H1 (cell line): ENCODE measurements around the gene KLHL14. TPM values are rescaled to one million over a fixed set of nuclear protein-coding genes. Genes with fewer than 3 reads are reported as not detected.

Source experiments
- CTCF ChIA-PET: fragments of 300-600 bp; sonication (Branson Sonifier 250); formaldehyde crosslinking; loops from one replicate; lab custom pipeline; 2021; ENCODE audit not compliant: partially characterized antibody; lab: Charles Lee
- POLR2A ChIA-PET: fragments of 300-600 bp; sonication (Branson Sonifier 250); formaldehyde crosslinking; loops from one replicate; lab custom pipeline; 2021; ENCODE audit warnings: inconsistent platforms; ENCODE audit not compliant: partially characterized antibody; lab: Charles Lee
- DNase-seq, 2 experiments: peaks; one replicate each; pipeline versions ENCODE4 v3.0.0 to v3.0.0-alpha.2; 2010 to 2022; ENCODE audit warnings: low spot score in 2 of 2, low read depth in 1 of 2, mixed read lengths in 1 of 2
- FAIRE-seq: peaks from 2 replicates; lab custom pipeline; 2011; peaks lifted over from hg19 to GRCh38; lab: Jason Lieb, UNC
- H2AFZ ChIP-seq: 2 replicates; pipeline ENCODE4 v1.8.1; 2012; ENCODE audit warnings: low read length, inconsistent platforms
- H2AK5ac ChIP-seq: 2 replicates; pipeline ENCODE4 v1.6.1; 2013; ENCODE audit warnings: low read depth, low read length
- H2BK120ac ChIP-seq: replicated peaks from 2 replicates; pipeline ENCODE3; 2013; ENCODE audit warnings: low read depth, low read length, inconsistent platforms
- H2BK12ac ChIP-seq: 2 replicates; pipeline ENCODE4 v1.6.1; 2013; ENCODE audit warnings: low read depth, low read length
- H2BK15ac ChIP-seq: 2 replicates; pipeline ENCODE4 v1.6.1; 2013; ENCODE audit warnings: low read length
- H2BK20ac ChIP-seq: 2 replicates; pipeline ENCODE4 v1.6.1; 2013; ENCODE audit warnings: low read length
- H2BK5ac ChIP-seq: 2 replicates; pipeline ENCODE4 v1.6.1; 2013; ENCODE audit warnings: low read depth, low read length
- H3K14ac ChIP-seq: 2 replicates; pipeline ENCODE4 v1.6.1; 2013; ENCODE audit warnings: inconsistent platforms; ENCODE audit not compliant: insufficient read length
- H3K18ac ChIP-seq: 2 replicates; pipeline ENCODE4 v1.6.1; 2013; ENCODE audit warnings: low read length; ENCODE audit errors: extremely low read depth
- H3K23ac ChIP-seq: 2 replicates; pipeline ENCODE4 v1.6.1; 2013; ENCODE audit warnings: inconsistent platforms; ENCODE audit not compliant: insufficient read length
- H3K23me2 ChIP-seq: 2 replicates; pipeline ENCODE4 v1.6.1; 2013; ENCODE audit warnings: low read depth, low read length
- H3K27ac ChIP-seq: 2 replicates; pipeline ENCODE4 v1.6.1; 2011; ENCODE audit warnings: low read depth, low read length, inconsistent platforms
- H3K27me3 ChIP-seq, 4 experiments: replicated peaks in 1 of 4; 1 replicate in 1 of 4; 2 replicates in 3 of 4; pipeline versions ENCODE4 v1.6.1 to v1.8.1; 2011 to 2013; ENCODE audit warnings: low read length in 3 of 4, mild to moderate bottlenecking in 3 of 4, inconsistent platforms in 2 of 4, mixed read lengths in 2 of 4, moderate library complexity in 1 of 4; ENCODE audit not compliant: control insufficient read depth in 3 of 4, insufficient read depth in 3 of 4; ENCODE audit errors: extremely low read depth in 1 of 4
- H3K36me3 ChIP-seq, 4 experiments: 2 replicates each; pipeline versions ENCODE4 v1.6.1 to v1.8.1; 2011 to 2013; ENCODE audit warnings: mild to moderate bottlenecking in 4 of 4, low read length in 3 of 4, moderate library complexity in 2 of 4, control low read depth in 1 of 4, inconsistent platforms in 1 of 4; ENCODE audit not compliant: insufficient read depth in 4 of 4, control insufficient read depth in 2 of 4
- H3K4ac ChIP-seq: replicated peaks from 2 replicates; pipeline ENCODE3; 2013; ENCODE audit warnings: low read length, low read depth, mixed read lengths, inconsistent platforms; ENCODE audit not compliant: insufficient read length
- H3K4me1 ChIP-seq, 4 experiments: replicated peaks in 1 of 4; 1 replicate in 1 of 4; 2 replicates in 3 of 4; pipeline versions ENCODE4 v1.6.1 to v1.8.1; 2011 to 2013; ENCODE audit warnings: low read length in 3 of 4, inconsistent platforms in 2 of 4, mixed read lengths in 1 of 4; ENCODE audit not compliant: insufficient read depth in 4 of 4, control insufficient read depth in 3 of 4
- H3K4me2 ChIP-seq, 2 experiments: 2 replicates each; pipeline versions ENCODE4 v1.6.1 to v1.8.1; 2011 to 2013; ENCODE audit warnings: low read depth in 2 of 2, low read length in 2 of 2, control low read depth in 1 of 2, inconsistent platforms in 1 of 2, mild to moderate bottlenecking in 1 of 2; ENCODE audit not compliant: insufficient read depth in 1 of 2
- H3K4me3 ChIP-seq, 4 experiments: fragments of 200-600, 300-600 bp in 1 of 4; sonication (generic), shearing (Covaris generic), sonication (Bioruptor Twin) in 1 of 4; 2 replicates each; pipeline versions ENCODE4 v1.5.1 to v1.8.1; 2011 to 2016; ENCODE audit warnings: low read length in 4 of 4, low read depth in 3 of 4, control low read depth in 2 of 4, inconsistent platforms in 2 of 4, mild to moderate bottlenecking in 2 of 4, mixed read lengths in 1 of 4, moderate library complexity in 1 of 4; ENCODE audit not compliant: insufficient read depth in 2 of 4; ENCODE audit errors: extremely low read depth in 1 of 4
- H3K56ac ChIP-seq: replicated peaks from 2 replicates; pipeline ENCODE3; 2013; ENCODE audit warnings: low read depth, mild to moderate bottlenecking, mixed read lengths, low read length, inconsistent platforms; ENCODE audit not compliant: insufficient read length
- H3K79me1 ChIP-seq: 2 replicates; pipeline ENCODE4 v1.6.1; 2013; ENCODE audit warnings: low read depth, low read length, control low read depth
- H3K79me2 ChIP-seq, 2 experiments: 2 replicates each; pipeline versions ENCODE4 v1.6.1 to v1.8.1; 2012 to 2013; ENCODE audit warnings: low read length in 2 of 2, mild to moderate bottlenecking in 2 of 2, inconsistent platforms in 1 of 2; ENCODE audit not compliant: insufficient read depth in 2 of 2, control insufficient read depth in 1 of 2
- H3K9ac ChIP-seq, 4 experiments: replicated peaks in 1 of 4; 1 replicate in 1 of 4; 2 replicates in 3 of 4; pipeline versions ENCODE4 v1.6.1 to v1.8.1; 2011 to 2013; ENCODE audit warnings: low read depth in 3 of 4, low read length in 3 of 4, control low read depth in 2 of 4, mild to moderate bottlenecking in 2 of 4, moderate library complexity in 2 of 4, inconsistent platforms in 1 of 4; ENCODE audit errors: extremely low read depth in 1 of 4
- H3K9me3 ChIP-seq, 2 experiments: 2 replicates each; pipeline versions ENCODE4 v1.6.1 to v1.8.1; 2012 to 2013; ENCODE audit warnings: mild to moderate bottlenecking in 2 of 2, moderate library complexity in 2 of 2, control low read depth in 1 of 2, inconsistent platforms in 1 of 2, low read depth in 1 of 2, low read length in 1 of 2, mixed read lengths in 1 of 2; ENCODE audit not compliant: insufficient read depth in 2 of 2
- H4K20me1 ChIP-seq, 2 experiments: replicated peaks in 1 of 2; 2 replicates each; pipeline versions ENCODE3 to v1.8.1; 2011 to 2013; ENCODE audit warnings: inconsistent platforms in 2 of 2, low read length in 2 of 2, mild to moderate bottlenecking in 1 of 2; ENCODE audit not compliant: insufficient read depth in 2 of 2, control insufficient read depth in 1 of 2
- H4K5ac ChIP-seq: 2 replicates; pipeline ENCODE4 v1.6.1; 2013; ENCODE audit warnings: low read length, low read depth, mixed read lengths, inconsistent platforms; ENCODE audit not compliant: insufficient read length
- H4K8ac ChIP-seq: 2 replicates; pipeline ENCODE4 v1.8.0; 2013; ENCODE audit warnings: mild to moderate bottlenecking, moderate library complexity, low read length, inconsistent platforms; ENCODE audit not compliant: insufficient read depth; ENCODE audit errors: extremely low read depth
- H4K91ac ChIP-seq: replicated peaks from 2 replicates; pipeline ENCODE3; 2013; ENCODE audit warnings: low read length, mixed read lengths, inconsistent platforms; ENCODE audit not compliant: insufficient read length
- CBX5 ChIP-seq: fragments of 300-800, 300-1000 bp; sonication (generic); IDR thresholded peaks from 2 replicates; pipeline ENCODE4 v1.7.1; 2016; ENCODE audit warnings: antibody characterized with exemption, low read length, low read depth
- CEBPB ChIP-seq: IDR thresholded peaks from 2 replicates; pipeline ENCODE4 v1.6.1; 2012; ENCODE audit warnings: low read depth, low read length
- CHD1 ChIP-seq: IDR thresholded peaks from 2 replicates; pipeline ENCODE4 v1.6.1; 2012; ENCODE audit warnings: low read depth, low read length, improper control_type of control experiment
- EZH2 ChIP-seq: fragments of 200-600 bp; sonication (generic); IDR thresholded peaks from 2 replicates; pipeline ENCODE4 v1.7.1; 2012; ENCODE audit warnings: low read depth, mild to moderate bottlenecking, moderate library complexity, low read length, inconsistent platforms; ENCODE audit not compliant: severe bottlenecking
- RFX5 ChIP-seq: IDR thresholded peaks from 2 replicates; pipeline ENCODE4 v1.6.1; 2011; ENCODE audit warnings: low read depth, low read length, improper control_type of control experiment, borderline replicate concordance
- RNF2 ChIP-seq: fragments of 200-900, 300-1000 bp; sonication (generic); IDR thresholded peaks from 2 replicates; pipeline ENCODE4 v1.7.1; 2016; ENCODE audit warnings: borderline replicate concordance, low read depth, mild to moderate bottlenecking, antibody characterized with exemption, low read length; ENCODE audit not compliant: poor library complexity, severe bottlenecking; ENCODE audit errors: missing control alignments
- SIN3A ChIP-seq, 2 experiments: IDR thresholded peaks in 1 of 2; conservative IDR thresholded peaks in 1 of 2; 2 replicates each; pipeline ENCODE4 v1.6.1; 2011 to 2012; ENCODE audit warnings: low read length in 2 of 2, improper control_type of control experiment in 1 of 2, low read depth in 1 of 2, mild to moderate bottlenecking in 1 of 2
- SUZ12 ChIP-seq: fragments of 200-600 bp; sonication (generic); IDR thresholded peaks from 2 replicates; pipeline ENCODE4 v1.6.1; 2012; ENCODE audit warnings: mild to moderate bottlenecking, inconsistent platforms, low read length, moderate library complexity, mixed read lengths
- TEAD4 ChIP-seq: IDR thresholded peaks from 2 replicates; pipeline ENCODE4 v1.6.1; 2012; ENCODE audit warnings: low read depth, low read length, inconsistent platforms, mixed read lengths
- ZNF274 ChIP-seq: IDR thresholded peaks from 2 replicates; pipeline ENCODE4 v1.7.0; 2012; ENCODE audit warnings: low read length, borderline replicate concordance; ENCODE audit errors: extremely low read depth
- WGBS, 2 experiments: shearing (Covaris generic) in 1 of 2; methylation state at CpG; one replicate each; pipeline versions ENCODE4 v1.1.6 to v1.1.7; 2013 to 2015; ENCODE audit warnings: low lambda C conversion rate in 2 of 2, mixed read lengths in 2 of 2, inconsistent platforms in 1 of 2, low coverage in 1 of 2, missing lambda C conversion rate in 1 of 2; ENCODE audit not compliant: insufficient replicate concordance in 2 of 2, insufficient coverage in 1 of 2, insufficient read length in 1 of 2; ENCODE audit errors: extremely low coverage in 1 of 2, missing lambda C conversion rate in 1 of 2; 5-methylcytosine and 5-hydroxymethylcytosine counted together
- polyA plus RNA-seq, 7 experiments: library from polyadenylated mRNA; depleted of rRNA in 3 of 7; stranded (reverse) in 5 of 7; unstranded in 2 of 7; fragments of >200 nt in 5 of 7; fragments of 200-250 nt in 2 of 7; gene quantifications; 1 replicate in 5 of 7; 2 replicates in 1 of 7; 4 replicates in 1 of 7; pipeline versions ENCODE4 v1.2.1 to v1.2.3, GENCODE V29; 2011 to 2013; ENCODE audit warnings: missing spikeins in 2 of 7, mixed read lengths in 2 of 7
- total RNA-seq: library from RNA; stranded (reverse); fragmentation: NEBNext Ultra II Directional; extraction: Animal tissue kit (Norgen Biotek cat#: 25700); gene quantifications from 2 replicates; pipeline ENCODE4 v1.2.1, GENCODE V29; 2021
- TF ChIP-seq, protein P1 (sequence below): IDR thresholded peaks from 2 replicates; pipeline ENCODE4 v1.6.1; 2011; ENCODE audit warnings: low read length, improper control_type of control experiment

The KLHL14 gene
- total and polyA plus RNA-seq, 2 of the 8 experiments (the other 6 are each of a cell fraction or from before 2014, with no cell fraction given), result 1.1 to 1.2 TPM

DNA sequence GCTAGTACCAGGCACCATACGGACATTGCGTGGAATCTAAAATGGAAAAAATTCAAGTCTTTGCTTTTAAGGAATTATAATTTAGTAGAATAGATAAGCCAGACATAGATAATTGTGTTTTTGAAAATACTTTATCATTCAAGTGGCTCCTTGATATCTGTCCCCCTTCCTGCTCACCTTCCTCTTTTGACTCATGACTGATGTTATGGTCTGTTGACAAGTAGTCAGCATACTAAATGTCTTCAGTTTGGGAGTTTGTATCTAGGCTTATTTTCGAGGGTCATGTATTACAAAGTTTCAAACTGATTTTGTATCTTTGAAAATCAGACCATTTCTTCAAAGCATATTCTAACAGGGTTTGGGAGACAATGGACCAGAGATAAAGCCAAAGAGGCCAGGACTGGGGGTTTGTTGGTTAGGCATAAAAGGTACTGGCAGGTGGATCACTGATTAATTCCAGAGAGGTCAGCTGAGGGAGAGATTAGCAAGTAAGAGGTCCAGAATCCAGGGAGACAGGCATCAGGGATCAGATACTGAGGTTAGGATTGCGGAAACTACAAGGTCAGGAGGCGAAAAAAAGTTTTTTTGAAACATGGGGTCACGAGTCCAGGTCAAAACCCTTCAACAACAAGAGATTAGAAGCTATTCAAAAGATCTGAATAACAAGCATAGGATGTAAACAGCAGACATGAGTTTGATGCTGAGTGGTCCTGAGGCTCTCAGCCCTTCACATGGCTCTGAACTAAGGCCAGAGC, 31.5 kb upstream of the KLHL14 start:
- FAIRE-seq, result no peak
- CTCF ChIA-PET, result no interaction called here
- no peak for TF ChIP-seq SUZ12
- no peak for TF ChIP-seq CEBPB
- no peak for TF ChIP-seq CHD1
- no peak for TF ChIP-seq ZNF274
- no peak for TF ChIP-seq RFX5
- no peak for TF ChIP-seq TEAD4
- TF ChIP-seq CBX5, result no peak
- no peak for TF ChIP-seq RNF2
- TF ChIP-seq, protein P1, sequence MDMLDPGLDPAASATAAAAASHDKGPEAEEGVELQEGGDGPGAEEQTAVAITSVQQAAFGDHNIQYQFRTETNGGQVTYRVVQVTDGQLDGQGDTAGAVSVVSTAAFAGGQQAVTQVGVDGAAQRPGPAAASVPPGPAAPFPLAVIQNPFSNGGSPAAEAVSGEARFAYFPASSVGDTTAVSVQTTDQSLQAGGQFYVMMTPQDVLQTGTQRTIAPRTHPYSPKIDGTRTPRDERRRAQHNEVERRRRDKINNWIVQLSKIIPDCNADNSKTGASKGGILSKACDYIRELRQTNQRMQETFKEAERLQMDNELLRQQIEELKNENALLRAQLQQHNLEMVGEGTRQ, result no peak
- no peak for TF ChIP-seq SIN3A (conservative IDR thresholded peaks at IDR 0.05 in 1 of 2, IDR thresholded peaks at IDR 0.05 in 1 of 2; ENCODE audit: low read depth in 1 of 2, low read length in 2 of 2)
- TF ChIP-seq EZH2, result no peak

More for the DNA sequence above, 31.5 kb upstream of the KLHL14 start:
- no peak overlapping the region for H2BK20ac ChIP-seq
- H3K4me1 ChIP-seq, result no peaks in the 10 kb centered on the region
- no peak overlapping the region for H4K91ac ChIP-seq
- H3K9ac ChIP-seq, result no peak overlapping the region
- no peaks in the 10 kb centered on the region for H3K36me3 ChIP-seq
- no peak overlapping the region for H2BK12ac ChIP-seq
- no peak overlapping the region for H3K14ac ChIP-seq
- H3K56ac ChIP-seq, result no peak overlapping the region
- no peak overlapping the region for H2BK5ac ChIP-seq
- DNase-seq, result no peak
- POLR2A ChIA-PET, result no interaction called here
- H3K27ac ChIP-seq, result no peak overlapping the region
- H3K27me3 ChIP-seq, result no peaks in the 10 kb centered on the region
- no peak overlapping the region for H2AFZ ChIP-seq
- H4K8ac ChIP-seq, result no peak overlapping the region
- H4K5ac ChIP-seq, result no peak overlapping the region
- H2AK5ac ChIP-seq, result no peak overlapping the region
- no peaks in the 10 kb centered on the region for H3K9me3 ChIP-seq
- H3K79me2 ChIP-seq, result no peaks in the 10 kb centered on the region
- WGBS, 2 experiments, result 86% methylated on average over 6 of the region's 6 CpGs; no CpG with 5 or more reads in 1 of the 2 experiments
- no peak overlapping the region for H3K4me3 ChIP-seq
- no peaks in the 10 kb centered on the region for H4K20me1 ChIP-seq
- no peak overlapping the region for H3K23ac ChIP-seq
- no peak overlapping the region for H3K4me2 ChIP-seq
- H3K4ac ChIP-seq, result no peak overlapping the region
- H3K79me1 ChIP-seq, result no peaks in the 10 kb centered on the region
- H3K18ac ChIP-seq, result no peak overlapping the region
- no peak overlapping the region for H2BK15ac ChIP-seq
- no peak overlapping the region for H2BK120ac ChIP-seq
- no peaks in the 10 kb centered on the region for H3K23me2 ChIP-seq
